CD4-positive, alpha-beta T cell (primary cell): ENCODE measurements around the gene FARS2. TPM values are rescaled to one million over a fixed set of nuclear protein-coding genes. Genes with fewer than 3 reads are reported as not detected.
"Not testable (repeated sequence)": the region's sequence is repeated elsewhere in the genome, so short reads cannot be mapped to it uniquely, and the experiment has no call there.

Source experiments
- ATAC-seq: fragments of 200-7000 bp; cut with Tn5 transposase; one replicate; pipeline ENCODE4 v1.10.0; 2022; ENCODE audit warnings: mild to moderate bottlenecking; ENCODE audit not compliant: poor library complexity
- CTCF ChIA-PET: fragments of 350-600 bp; sonication (Branson Sonifier 250); formaldehyde crosslinking; loops from one replicate; lab custom pipeline; 2021; ENCODE audit warnings: antibody characterized with exemption, inconsistent platforms; lab: Charles Lee
- POLR2A ChIA-PET: fragments of 350-600 bp; sonication (Branson Sonifier 250); formaldehyde crosslinking; loops from one replicate; lab custom pipeline; 2021; ENCODE audit warnings: antibody characterized with exemption, inconsistent platforms; lab: Charles Lee
- DNase-seq, 14 experiments: peaks; one replicate each; pipeline ENCODE4 v3.0.0-alpha.2; 2013 to 2020; ENCODE audit warnings: mixed read lengths in 2 of 14
- H3K27ac ChIP-seq, 2 donors: one replicate each; pipeline versions ENCODE4 v1.5.1 to v1.7.0; 2013; ENCODE audit warnings: low read length in 2 of 2, low read depth in 1 of 2, mild to moderate bottlenecking in 1 of 2
- H3K27me3 ChIP-seq, 2 experiments: 1 replicate in 1 of 2; 2 replicates in 1 of 2; pipeline versions ENCODE4 v1.6.1 to v1.7.0; 2013; ENCODE audit warnings: low read length in 2 of 2, control low read depth in 1 of 2, mild to moderate bottlenecking in 1 of 2, moderate library complexity in 1 of 2; ENCODE audit not compliant: insufficient read depth in 2 of 2, control insufficient read depth in 1 of 2
- H3K36me3 ChIP-seq: one replicate; pipeline ENCODE4 v1.6.1; 2013; ENCODE audit warnings: low read length, control low read depth; ENCODE audit not compliant: insufficient read depth
- H3K4me1 ChIP-seq: one replicate; pipeline ENCODE4 v1.6.1; 2013; ENCODE audit warnings: low read length, control low read depth; ENCODE audit not compliant: insufficient read depth
- H3K4me3 ChIP-seq: one replicate; pipeline ENCODE4 v1.5.1; 2013; ENCODE audit warnings: mild to moderate bottlenecking, low read length, moderate library complexity
- H3K9me3 ChIP-seq, 2 experiments: 1 replicate in 1 of 2; 2 replicates in 1 of 2; pipeline versions ENCODE4 v1.6.1 to v1.7.0; 2013; ENCODE audit warnings: low read length in 2 of 2, mild to moderate bottlenecking in 2 of 2, control low read depth in 1 of 2, moderate library complexity in 1 of 2; ENCODE audit not compliant: control insufficient read depth in 1 of 2, insufficient read depth in 1 of 2
- H3K27ac Mint-ChIP-seq: one replicate; pipeline ENCODE4 v1.8.0; 2020; ENCODE audit warnings: mixed read lengths
- H3K27me3 Mint-ChIP-seq: one replicate; pipeline ENCODE4 v1.8.0; 2021; ENCODE audit warnings: mixed read lengths
- H3K36me3 Mint-ChIP-seq: one replicate; pipeline ENCODE4 v1.8.0; 2021; ENCODE audit warnings: low read depth, mixed read lengths
- H3K4me1 Mint-ChIP-seq: one replicate; pipeline ENCODE4 v1.8.0; 2021; ENCODE audit warnings: low read depth, mixed read lengths
- H3K4me3 Mint-ChIP-seq: one replicate; pipeline ENCODE4 v1.8.0; 2020; ENCODE audit warnings: mild to moderate bottlenecking, mixed read lengths
- H3K9me3 Mint-ChIP-seq: one replicate; pipeline ENCODE4 v1.8.0; 2020; ENCODE audit warnings: mixed read lengths
- CTCF ChIP-seq: fragments of 200-600 bp; IDR thresholded peaks from one replicate; pipeline ENCODE4 v1.8.0; 2022; ENCODE audit warnings: antibody characterized with exemption, mild to moderate bottlenecking
- intact Hi-C, 2 experiments: fragments of 100-400 bp; cut with DNase I in 1 of 2; cut with micrococcal nuclease in 1 of 2; formaldehyde crosslinking; loops; one replicate each; pipeline versions ENCODE4 v1.15.1 to v1.9.0; 2023 to 2025; cut with DNase I, micrococcal nuclease
- total RNA-seq, 174 experiments: library from RNA in 2 of 174; stranded (reverse) in 2 of 174; gene quantifications; one replicate each; pipeline ENCODE4 v1.2.3 and lab custom pipeline; 2021 to 2026

Gene FARS2
- total RNA-seq, 2 experiments from 2014 or later: 12.6 to 12.8 TPM

- no peaks in the 10 kb centered on the region for H3K9me3 Mint-ChIP-seq
- CTCF ChIA-PET: no interaction called here
These were observed 421.2 kb downstream of the FARS2 start for GRCh38 chr6:5682530-5682929.

GRCh38 chr6:5683747-5684146, 422.4 kb downstream of the FARS2 start:
- H3K4me1 Mint-ChIP-seq: peaks cover 26% of the 10 kb centered on the region
- CTCF ChIA-PET, H3K4me3 Mint-ChIP-seq: not testable (repeated sequence)

More at GRCh38 chr6:5682530-5682929, 421.2 kb downstream of the FARS2 start:
- Mint-ChIP-seq H3K4me1 (peaks cover 31% of the 10 kb centered on the region), H3K27me3 (no peaks in the 10 kb centered on the region), H3K36me3 (peaks cover 42% of the 10 kb centered on the region), H3K27ac (no peak overlapping the region), H3K4me3 (no peak overlapping the region)
- POLR2A ChIA-PET: interaction anchor here (1.6 kb wide), 1 partner anchor 15 kb away, joined by 4 read pairs; no protein-coding TSS in a partner anchor
- ATAC-seq (no peak), DNase-seq (no peak)
- Histone ChIP-seq H3K4me3 (no peak overlapping the region), H3K9me3 (peaks cover 0 to 10% of the 10 kb centered on the region in 2 experiments), H3K27me3 (no peaks in the 10 kb centered on the region), H3K4me1 (no peaks in the 10 kb centered on the region), H3K36me3 (no peaks in the 10 kb centered on the region), H3K27ac (no peak overlapping the region)
- TF ChIP-seq CTCF: no peak
- intact Hi-C loops: no loop called here

GRCh38 chr6:5684320-5685053, 423.2 kb downstream of the FARS2 start:
- H3K36me3 ChIP-seq: no peaks in the 10 kb centered on the region
- no peak overlapping the region for H3K27ac ChIP-seq
- ATAC-seq: no peak
- no peak for DNase-seq
- no peak overlapping the region for H3K4me3 ChIP-seq
- no peaks in the 10 kb centered on the region for H3K4me1 ChIP-seq
- POLR2A ChIA-PET: interaction anchor here (1.3 kb wide), 1 partner anchor 17 kb away, joined by 6 read pairs; no protein-coding TSS in a partner anchor
- TF ChIP-seq CTCF: no peak
- Mint-ChIP-seq H3K4me1 (peaks cover 22% of the 10 kb centered on the region), H3K27me3 (no peaks in the 10 kb centered on the region), H3K27ac (no peak overlapping the region), H3K36me3 (peaks cover 48% of the 10 kb centered on the region), H3K4me3 (no peak overlapping the region), H3K9me3 (no peaks in the 10 kb centered on the region)
- H3K27me3 ChIP-seq: no peaks in the 10 kb centered on the region
- CTCF ChIA-PET: no interaction called here
- peaks cover 0 to 10% of the 10 kb centered on the region in 2 experiments for H3K9me3 ChIP-seq
- intact Hi-C loops: loop anchor here in 1 of 2 experiments (2.0 kb wide), 1 partner anchor 18 kb away; no protein-coding TSS in a partner anchor

More at GRCh38 chr6:5683747-5684146, 422.4 kb downstream of the FARS2 start:
- POLR2A ChIA-PET: interaction anchor here (1.3 kb wide), 1 partner anchor 16 kb away, joined by 6 read pairs; no protein-coding TSS in a partner anchor
- H3K36me3 ChIP-seq, H3K4me1 ChIP-seq, H3K27ac Mint-ChIP-seq, ATAC-seq, H3K4me3 ChIP-seq, H3K9me3 Mint-ChIP-seq, H3K27ac ChIP-seq, DNase-seq, H3K27me3 Mint-ChIP-seq, H3K27me3 ChIP-seq: not testable (repeated sequence)
- intact Hi-C loops: loop anchor here in 1 of 2 experiments (2.0 kb wide), 1 partner anchor 19 kb away; no protein-coding TSS in a partner anchor
- H3K9me3 ChIP-seq: peaks cover 0 to 10% of the 10 kb centered on the region in 2 experiments
- H3K36me3 Mint-ChIP-seq: peaks cover 44% of the 10 kb centered on the region
